OCI-LY7 (cell line): ENCODE data around the gene CD99. TPM values are rescaled to one million over a fixed set of nuclear protein-coding genes. Genes with fewer than 3 reads are reported as not detected.

Experiments
- BruUV-seq: library from RNA; stranded (reverse); fragments of 400-500 nt; replicated peaks from 2 replicates; lab custom pipeline; 2021; lab: Mats Ljungman, UMichigan
- CTCF ChIA-PET: fragments of 300-600 bp; sonication (Branson Sonifier 250); formaldehyde crosslinking; loops from one replicate; lab custom pipeline; 2022; ENCODE audit warnings: antibody characterized with exemption; ENCODE audit not compliant: unreplicated experiment; lab: Charles Lee
- POLR2A ChIA-PET: fragments of 300-600 bp; sonication (Branson Sonifier 250); formaldehyde crosslinking; loops from one replicate; lab custom pipeline; 2022; ENCODE audit warnings: antibody characterized with exemption; lab: Charles Lee
- DNase-seq: peaks from one replicate; pipeline ENCODE4 v3.0.0-alpha.2; 2015; ENCODE audit warnings: low spot score
- H2AFZ ChIP-seq: fragments of 200-600 bp; sonication (generic), shearing (Covaris generic); 2 replicates; pipeline ENCODE4 v1.6.1; 2014; ENCODE audit warnings: mild to moderate bottlenecking, antibody characterized with exemption, low read length, moderate library complexity
- H3K27ac ChIP-seq: fragments of 200-600 bp; sonication (generic); 2 replicates; pipeline ENCODE4 v1.5.1; 2014; ENCODE audit warnings: mixed run types, low read depth, mild to moderate bottlenecking, moderate library complexity, low read length, inconsistent platforms; ENCODE audit not compliant: poor library complexity, severe bottlenecking
- H3K36me3 ChIP-seq: fragments of 200-600 bp; sonication (generic); 2 replicates; pipeline ENCODE4 v1.6.1; 2014; ENCODE audit warnings: mild to moderate bottlenecking, antibody characterized with exemption, low read length, moderate library complexity, mixed read lengths; ENCODE audit not compliant: insufficient read depth
- H3K4me1 ChIP-seq: fragments of 200-600 bp; sonication (generic); 2 replicates; pipeline ENCODE4 v1.5.1; 2014; ENCODE audit warnings: mild to moderate bottlenecking, low read length; ENCODE audit not compliant: insufficient read depth, poor library complexity, severe bottlenecking
- H3K4me2 ChIP-seq: fragments of 200-600 bp; sonication (generic); 2 replicates; pipeline ENCODE4 v1.6.1; 2014; ENCODE audit warnings: mild to moderate bottlenecking, low read length
- H3K4me3 ChIP-seq: fragments of 200-600 bp; sonication (generic); 2 replicates; pipeline ENCODE4 v1.5.1; 2014; ENCODE audit warnings: mild to moderate bottlenecking, low read depth, low read length; ENCODE audit not compliant: poor library complexity, severe bottlenecking
- H3K79me2 ChIP-seq: fragments of 200-600 bp; sonication (generic); 2 replicates; pipeline ENCODE4 v1.6.1; 2016; ENCODE audit warnings: low read depth, mild to moderate bottlenecking, low read length, moderate library complexity, mixed read lengths; ENCODE audit not compliant: insufficient read depth
- H3K9me2 ChIP-seq: fragments of 200-600 bp; sonication (generic); 2 replicates; pipeline ENCODE4 v1.6.1; 2016; ENCODE audit warnings: mild to moderate bottlenecking, low read length, mixed read lengths; ENCODE audit not compliant: insufficient read depth
- H3K9me3 ChIP-seq: fragments of 200-600 bp; sonication (generic); 2 replicates; pipeline ENCODE4 v1.6.1; 2014; ENCODE audit warnings: mild to moderate bottlenecking, mixed run types, low read length, mixed read lengths
- H4K20me1 ChIP-seq: fragments of 200-600 bp; sonication (generic); 2 replicates; pipeline ENCODE4 v1.6.1; 2014; ENCODE audit warnings: mild to moderate bottlenecking, antibody characterized with exemption, low read length, moderate library complexity, mixed read lengths; ENCODE audit not compliant: insufficient read depth
- CTCF ChIP-seq: fragments of 200-600 bp; sonication (generic); conservative IDR thresholded peaks from 2 replicates; pipeline ENCODE4 v1.5.1; 2014; ENCODE audit warnings: mild to moderate bottlenecking, antibody characterized with exemption, low read length, moderate library complexity, mixed read lengths
- EZH2phosphoT487 ChIP-seq: fragments of 200-600 bp; sonication (generic); IDR thresholded peaks from 2 replicates; pipeline ENCODE4 v1.6.1; 2018; ENCODE audit warnings: low read depth, borderline replicate concordance, mild to moderate bottlenecking, mixed run types, antibody characterized with exemption, low read length, moderate library complexity, mixed read lengths
- intact Hi-C: fragments of 100-400 bp; cut with micrococcal nuclease; formaldehyde crosslinking; loops from one replicate; pipeline ENCODE4 v1.10.0; 2022; ENCODE audit not compliant: unreplicated experiment
- total RNA-seq, 2 experiments: library from RNA; depleted of rRNA in 1 of 2; stranded (reverse); fragments of >200 nt in 1 of 2; shearing (Covaris generic) in 1 of 2; gene quantifications; 2 replicates each; pipeline ENCODE4 v1.2.3, GENCODE V29; 2014 to 2022

CD99 gene
- total RNA-seq, 2 experiments from 2014 or later: 80.7 to 119 TPM

GRCh38 chrX:2781226-2781571 lies 90.1 kb downstream of the CD99 start:
- ChIA-PET POLR2A (no interaction called here), CTCF (no interaction called here)
- Histone ChIP-seq H3K4me3 (no peak overlapping the region), H3K27ac (no peak overlapping the region), H3K79me2 (no peaks in the 10 kb centered on the region), H4K20me1 (no peaks in the 10 kb centered on the region), H3K9me2 (no peaks in the 10 kb centered on the region), H3K4me2 (no peak overlapping the region), H3K9me3 (no peaks in the 10 kb centered on the region), H2AFZ (no peak overlapping the region), H3K36me3 (no peaks in the 10 kb centered on the region), H3K4me1 (no peaks in the 10 kb centered on the region)
- intact Hi-C loops: no loop called here
- no TSS peak for BruUV-seq
- DNase-seq: no peak
- TF ChIP-seq EZH2phosphoT487 (no peak), CTCF (no peak)

GRCh38 chrX:2781698-2782097 lies 90.6 kb downstream of the CD99 start:
- no TSS peak for BruUV-seq
- no peaks in the 10 kb centered on the region for H4K20me1 ChIP-seq
- POLR2A ChIA-PET: no interaction called here
- H3K79me2 ChIP-seq: no peaks in the 10 kb centered on the region
- H3K4me1 ChIP-seq: no peaks in the 10 kb centered on the region
- no peak overlapping the region for H2AFZ ChIP-seq
- no peak overlapping the region for H3K27ac ChIP-seq
- DNase-seq: no peak
- CTCF ChIA-PET: no interaction called here
- intact Hi-C loops: no loop called here
- H3K4me2 ChIP-seq: no peak overlapping the region
- TF ChIP-seq EZH2phosphoT487 (no peak), CTCF (no peak)
- H3K4me3 ChIP-seq: no peak overlapping the region
- no peaks in the 10 kb centered on the region for H3K9me2 ChIP-seq
- no peaks in the 10 kb centered on the region for H3K9me3 ChIP-seq
- H3K36me3 ChIP-seq: no peaks in the 10 kb centered on the region

GRCh38 chrX:2782171-2782570 lies 91.1 kb downstream of the CD99 start:
- no peak overlapping the region for H3K4me2 ChIP-seq
- no TSS peak for BruUV-seq
- no peaks in the 10 kb centered on the region for H3K9me3 ChIP-seq
- no peaks in the 10 kb centered on the region for H3K36me3 ChIP-seq
- H2AFZ ChIP-seq: no peak overlapping the region
- no peaks in the 10 kb centered on the region for H4K20me1 ChIP-seq
- TF ChIP-seq EZH2phosphoT487: no peak
- no peak for TF ChIP-seq CTCF
- intact Hi-C loops: no loop called here
- no peak overlapping the region for H3K27ac ChIP-seq
- ChIA-PET CTCF (no interaction called here), POLR2A (no interaction called here)
- no peak for DNase-seq
- H3K79me2 ChIP-seq: no peaks in the 10 kb centered on the region
- H3K4me3 ChIP-seq: no peak overlapping the region
- no peaks in the 10 kb centered on the region for H3K9me2 ChIP-seq
- H3K4me1 ChIP-seq: no peaks in the 10 kb centered on the region
